ENCODE measurements around the gene TRAPPC11. TPM values are rescaled to one million over a fixed set of nuclear protein-coding genes. Genes with fewer than 3 reads are reported as not detected.

Gene TRAPPC11
- total RNA-seq, 1 donor from 2014 or later: 32.8 TPM

- DNase-seq (ENCODE audit: low read depth, low spot score): no peak
These were observed 21.6 kb upstream of the TRAPPC11 start for GRCh38 chr4:183637461-183637860.

DNA sequence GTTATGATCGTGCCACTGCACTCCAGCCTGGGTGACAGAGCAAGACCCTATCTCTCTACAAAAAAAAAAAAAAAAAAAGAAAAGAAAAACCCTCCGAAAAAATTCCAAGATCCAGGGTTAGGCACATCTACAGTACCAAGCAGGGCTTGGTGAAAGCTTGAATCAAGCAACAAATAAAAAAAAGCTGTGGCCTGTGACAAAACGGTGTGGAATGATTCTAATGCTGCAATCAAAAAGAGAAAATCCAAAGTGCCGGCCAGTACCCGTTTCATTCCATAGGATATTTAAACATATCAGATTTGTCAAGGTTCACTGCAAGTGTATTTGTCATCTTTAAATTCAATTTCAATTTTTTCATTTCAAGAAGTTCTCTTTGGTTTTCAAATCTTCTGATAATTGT, 20.7 kb upstream of the TRAPPC11 start:
- no peak for DNase-seq (ENCODE audit: low read depth, low spot score)

DNA sequence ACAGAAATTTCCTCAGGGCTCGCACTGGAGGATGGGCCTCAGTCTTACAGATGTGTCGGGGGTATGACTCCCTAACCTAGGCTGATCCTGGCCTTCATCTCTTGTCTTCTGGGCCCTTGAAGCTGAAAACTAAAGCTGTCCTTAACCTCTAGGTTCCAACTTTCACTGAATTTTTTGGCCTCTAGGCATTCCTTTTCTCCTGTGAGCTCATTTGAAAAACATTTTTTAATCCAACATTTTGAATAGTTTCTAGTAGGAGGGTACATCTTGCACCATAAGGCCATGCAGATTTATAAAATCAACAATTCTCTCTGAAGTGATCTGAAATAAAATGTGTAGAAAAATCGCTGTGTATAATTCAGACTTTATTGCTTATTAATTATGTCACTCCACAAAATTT, 19.8 kb upstream of the TRAPPC11 start:
- DNase-seq (ENCODE audit: low read depth, low spot score): no peak

GRCh38 chr4:183645326-183645725, 13.8 kb upstream of the TRAPPC11 start:
- DNase-seq (ENCODE audit: low read depth, low spot score): no peak

GRCh38 chr4:183657564-183657963, 1.5 kb upstream of the TRAPPC11 start:
- no peak for DNase-seq (ENCODE audit: low read depth, low spot score)

DNA sequence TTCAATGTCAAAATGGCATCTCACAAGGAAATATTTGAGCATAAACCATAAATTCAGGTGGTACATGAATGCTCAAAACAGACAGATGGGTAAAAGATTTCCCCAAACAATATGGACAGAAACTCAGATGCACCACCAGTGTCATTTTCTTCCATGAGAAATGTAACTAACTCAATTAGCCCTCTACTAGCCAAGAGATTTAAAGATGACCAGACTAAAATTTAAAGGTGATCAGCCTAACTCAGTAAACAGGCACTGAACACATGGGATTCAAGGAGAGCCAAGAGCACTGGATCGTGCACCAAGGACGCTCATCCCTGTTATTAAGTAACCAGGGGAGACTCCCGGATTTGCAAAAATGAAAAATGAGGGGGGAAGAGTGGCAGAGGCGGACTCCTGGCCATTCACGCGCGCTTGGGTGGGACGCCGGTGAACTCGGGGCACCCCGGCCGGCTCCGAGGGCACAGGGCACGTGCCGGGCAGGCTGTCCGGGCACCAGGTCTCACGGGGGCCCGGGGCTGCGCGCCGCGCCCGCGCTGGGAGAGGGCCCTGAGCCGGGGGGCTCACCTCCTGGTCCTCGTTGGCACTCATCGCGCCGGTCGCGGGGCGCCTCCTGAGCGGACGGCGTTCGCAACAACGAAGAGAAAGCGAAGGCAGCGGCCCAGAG, 598 bp upstream of the TRAPPC11 start:
- DNase-seq (ENCODE audit: low read depth, low spot score): no peak

GRCh38 chr4:183659872-183660242, 764 bp downstream of the TRAPPC11 start:
- DNase-seq (ENCODE audit: low read depth, low spot score): no peak

DNA sequence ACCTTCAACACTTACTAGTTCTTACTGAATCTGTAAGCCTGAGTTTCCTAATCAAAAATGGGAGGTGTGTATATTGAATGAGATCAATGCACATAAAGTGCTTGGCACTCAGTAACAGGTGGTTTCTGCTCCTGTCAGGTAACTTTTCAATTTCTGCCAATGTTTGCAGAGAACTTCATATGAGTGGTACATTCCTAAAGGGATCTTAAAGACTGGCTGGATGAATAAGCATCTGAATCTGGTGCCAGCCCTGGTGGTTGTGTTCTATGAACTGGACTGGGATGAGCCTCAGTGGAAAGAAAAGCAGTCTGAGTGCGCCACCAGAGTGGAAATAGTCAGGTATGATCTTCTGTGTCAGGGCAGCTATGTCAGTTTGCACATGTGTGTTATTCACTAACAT, 7.0 kb downstream of the TRAPPC11 start:
- DNase-seq (ENCODE audit: low read depth, low spot score): no peak

GRCh38 chr4:183670251-183670650, 11.2 kb downstream of the TRAPPC11 start:
- DNase-seq (ENCODE audit: low read depth, low spot score): no peak

DNA sequence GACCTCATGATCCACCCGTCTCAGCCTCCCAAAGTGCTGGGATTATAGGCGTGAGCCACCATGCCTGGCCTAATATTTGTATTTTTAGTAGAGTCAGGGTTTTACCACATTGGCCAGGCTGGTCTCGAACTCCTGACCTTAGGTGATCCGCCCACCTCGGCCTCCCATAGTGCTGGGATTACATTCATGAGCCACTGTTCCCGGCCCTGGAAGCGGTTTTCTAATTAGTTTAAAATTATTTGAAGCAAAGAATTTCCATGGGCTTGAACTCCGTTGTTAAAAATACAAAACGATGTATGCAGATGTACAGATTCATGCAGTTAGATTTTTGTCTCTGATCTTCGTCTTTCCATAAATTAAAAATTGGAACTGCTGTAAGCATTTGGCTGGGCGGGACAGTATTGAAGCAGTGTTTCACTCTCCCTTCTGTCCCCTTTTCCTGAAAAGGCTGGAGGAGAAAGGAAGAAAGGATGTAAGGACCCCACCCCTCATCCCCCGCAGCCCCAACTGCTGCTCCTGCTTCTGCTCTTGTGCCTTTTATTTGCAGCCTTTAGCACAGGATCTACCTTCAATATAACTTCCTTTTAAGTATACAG, 12.0 kb downstream of the TRAPPC11 start:
- no peak for DNase-seq (ENCODE audit: low read depth, low spot score)

DNA sequence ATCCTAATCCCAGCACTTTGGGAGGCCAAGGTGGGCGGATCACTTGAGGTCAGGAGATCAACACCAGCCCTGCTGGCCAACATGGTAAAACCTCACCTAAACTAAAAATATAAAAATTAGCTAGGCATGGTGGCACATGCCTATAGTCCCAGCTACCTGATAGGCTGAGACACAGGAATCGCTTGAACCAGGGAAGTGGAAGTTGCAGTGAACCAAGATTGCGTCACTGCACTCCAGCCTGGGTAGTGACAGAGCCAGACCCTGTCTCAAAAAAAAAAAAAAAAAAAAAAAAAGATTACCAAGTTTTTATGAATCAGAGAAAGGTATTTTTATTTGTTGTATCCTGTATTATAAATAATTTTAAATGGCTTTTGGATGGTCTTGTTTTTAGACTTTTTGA, 15.1 kb downstream of the TRAPPC11 start:
- DNase-seq (ENCODE audit: low read depth, low spot score): no peak

DNA sequence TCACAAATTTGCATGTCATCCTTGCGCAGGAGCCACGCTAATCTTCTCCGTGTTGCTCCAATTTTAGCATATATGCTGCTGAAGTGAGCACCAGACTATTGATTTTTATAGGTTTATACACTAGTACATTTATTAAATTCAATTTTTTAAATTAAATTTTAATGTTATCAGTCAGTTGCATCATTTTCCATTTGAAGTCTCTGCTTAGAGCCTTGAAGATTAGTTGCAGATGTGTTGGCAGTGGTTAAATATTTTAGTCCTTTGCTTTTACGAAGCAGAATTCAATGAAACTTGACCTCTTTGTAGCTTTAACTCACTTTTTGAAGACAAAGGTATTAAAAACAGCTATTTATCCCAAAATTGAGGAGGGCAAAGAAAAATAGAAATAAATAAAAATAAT, 16.5 kb downstream of the TRAPPC11 start:
- no peak for DNase-seq (ENCODE audit: low read depth, low spot score)

DNA sequence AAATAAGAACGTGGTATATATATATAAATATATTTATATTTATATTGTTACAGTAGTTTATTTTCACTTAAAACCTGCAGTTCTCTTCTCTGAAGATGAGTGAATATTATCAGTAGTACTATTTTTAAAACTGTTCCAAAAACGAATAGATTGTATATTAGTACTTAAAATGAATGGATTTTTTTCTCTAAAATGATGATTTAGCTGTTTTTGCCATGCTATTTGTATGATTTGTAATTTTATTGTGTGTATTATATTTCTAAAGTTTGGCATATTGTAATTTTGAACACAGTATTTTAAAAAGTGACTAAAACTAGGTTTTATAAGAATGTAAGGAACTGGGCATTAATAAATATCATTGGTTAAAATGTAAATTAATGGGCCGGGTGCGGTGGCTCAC, 22.0 kb downstream of the TRAPPC11 start:
- DNase-seq (ENCODE audit: low read depth, low spot score): no peak

DNA sequence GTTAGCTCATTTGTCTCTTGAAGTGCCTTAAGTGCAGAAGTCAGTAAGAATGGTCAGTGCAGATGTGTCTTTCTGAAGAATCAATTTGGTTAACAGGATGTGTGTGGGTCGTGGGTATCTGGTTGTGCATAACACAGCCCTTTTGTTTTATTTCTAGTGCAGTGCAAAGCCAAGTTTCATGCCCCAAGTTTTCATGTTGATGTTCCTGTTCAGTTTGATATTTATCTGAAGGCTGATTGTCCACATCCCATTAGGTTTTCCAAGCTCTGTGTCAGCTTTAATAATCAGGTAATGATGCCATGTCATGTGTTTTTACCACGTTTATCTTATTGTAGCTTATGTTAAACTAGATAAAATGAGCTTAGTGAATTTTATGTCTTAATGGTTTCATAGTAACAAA, 27.4 kb downstream of the TRAPPC11 start:
- no peak for DNase-seq (ENCODE audit: low read depth, low spot score)

DNA sequence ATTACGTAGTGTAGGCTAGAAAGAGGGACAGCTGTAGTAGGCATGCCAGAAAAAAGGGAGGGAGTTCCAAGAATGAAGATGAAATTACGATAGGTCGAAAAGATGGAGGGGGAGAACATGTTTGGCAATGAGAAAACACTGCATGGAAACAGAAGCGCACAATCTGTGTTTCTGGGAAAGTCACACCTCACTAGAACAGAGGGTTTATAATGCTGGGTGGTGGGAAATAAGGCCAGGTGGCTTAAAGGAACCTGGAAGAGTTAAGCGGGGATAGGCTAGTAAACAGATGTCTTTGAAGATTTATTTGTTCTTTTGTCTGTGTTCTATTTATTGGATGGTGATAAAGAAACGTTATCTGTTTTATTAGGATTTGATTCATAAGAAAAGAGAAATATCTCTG, 29.1 kb downstream of the TRAPPC11 start:
- DNase-seq (ENCODE audit: low read depth, low spot score): no peak

DNA sequence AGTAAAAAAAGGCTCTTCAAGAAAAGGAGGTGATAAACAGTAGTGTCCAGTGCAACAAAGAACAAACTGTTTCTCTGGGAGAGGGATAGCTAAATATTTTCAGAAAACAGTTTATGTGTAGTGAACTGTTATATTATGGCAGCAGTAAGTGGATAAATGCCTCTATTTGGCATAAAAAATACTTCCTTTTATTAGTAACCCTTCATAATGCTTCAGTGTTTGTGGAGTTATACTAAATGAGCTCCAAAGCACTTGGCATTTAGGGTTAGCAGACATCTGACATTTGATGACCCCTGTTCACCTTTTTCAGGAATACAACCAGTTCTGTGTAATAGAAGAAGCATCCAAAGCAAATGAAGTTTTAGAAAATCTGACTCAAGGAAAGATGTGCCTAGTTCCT, 31.9 kb downstream of the TRAPPC11 start:
- DNase-seq (ENCODE audit: low read depth, low spot score): no peak

DNA sequence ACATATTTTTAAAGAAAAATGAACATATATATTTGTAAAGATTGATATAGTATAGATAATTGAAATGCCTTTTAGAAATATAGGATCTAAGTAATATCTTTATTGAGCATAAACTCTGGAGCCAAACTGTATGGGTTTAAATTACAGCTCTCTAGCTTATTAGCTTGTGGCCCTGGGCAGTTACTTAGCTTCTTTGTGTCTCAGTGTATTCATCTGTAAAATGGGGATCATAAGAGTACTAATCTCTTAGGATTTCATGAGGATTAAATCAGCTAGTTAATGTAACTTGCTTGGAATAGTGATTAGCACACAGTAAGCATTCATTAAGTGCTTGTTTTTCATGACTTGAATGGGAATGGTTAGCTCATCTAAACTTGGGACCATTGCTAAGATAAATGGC, 32.8 kb downstream of the TRAPPC11 start:
- DNase-seq (ENCODE audit: low read depth, low spot score): no peak

DNA sequence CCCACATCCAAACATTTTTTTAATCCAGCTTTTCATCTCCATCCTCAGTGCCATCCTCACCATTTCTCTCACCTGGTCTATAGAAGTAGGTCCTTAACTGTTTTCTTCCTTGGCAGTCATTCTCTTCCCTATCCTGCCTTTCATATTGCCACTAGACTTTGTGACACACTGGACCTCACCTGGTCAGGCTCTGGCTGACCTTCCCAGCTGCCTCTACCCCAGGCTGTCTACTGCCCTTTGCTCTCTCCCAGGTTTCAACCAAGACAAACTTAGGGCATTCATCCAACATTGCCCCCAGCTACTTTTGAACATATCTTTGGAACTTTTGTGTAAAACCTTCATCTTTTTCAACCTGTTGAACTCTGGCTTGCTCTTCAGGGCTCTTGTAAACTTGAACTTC, 39.8 kb downstream of the TRAPPC11 start:
- no peak for DNase-seq (ENCODE audit: low read depth, low spot score)

DNA sequence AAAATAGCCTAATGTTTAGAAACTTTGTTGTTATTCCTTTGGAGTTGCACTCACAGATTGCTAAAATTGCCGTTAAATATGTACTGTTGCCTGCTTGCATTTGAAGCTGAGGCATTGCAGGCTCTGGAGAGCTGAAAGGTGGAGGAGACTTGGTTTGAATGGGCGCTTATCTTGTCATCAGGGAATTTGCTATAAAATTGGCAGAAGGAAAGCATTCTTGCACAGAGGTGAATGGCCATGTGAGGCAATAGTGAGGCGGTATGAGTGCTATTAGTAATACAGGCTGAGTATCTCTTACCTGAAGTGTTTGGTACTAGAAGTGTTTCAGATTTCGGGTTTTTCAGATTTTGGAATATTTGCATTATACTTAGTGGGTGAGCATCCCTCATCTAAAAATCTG, 41.3 kb downstream of the TRAPPC11 start:
- no peak for DNase-seq (ENCODE audit: low read depth, low spot score)

- no peak for DNase-seq (ENCODE audit: low read depth, low spot score)
These were observed 43.4 kb downstream of the TRAPPC11 start for GRCh38 chr4:183702492-183702891.

GRCh38 chr4:183714626-183715025, 55.5 kb downstream of the TRAPPC11 start:
- DNase-seq (ENCODE audit: low read depth, low spot score): no peak

DNA sequence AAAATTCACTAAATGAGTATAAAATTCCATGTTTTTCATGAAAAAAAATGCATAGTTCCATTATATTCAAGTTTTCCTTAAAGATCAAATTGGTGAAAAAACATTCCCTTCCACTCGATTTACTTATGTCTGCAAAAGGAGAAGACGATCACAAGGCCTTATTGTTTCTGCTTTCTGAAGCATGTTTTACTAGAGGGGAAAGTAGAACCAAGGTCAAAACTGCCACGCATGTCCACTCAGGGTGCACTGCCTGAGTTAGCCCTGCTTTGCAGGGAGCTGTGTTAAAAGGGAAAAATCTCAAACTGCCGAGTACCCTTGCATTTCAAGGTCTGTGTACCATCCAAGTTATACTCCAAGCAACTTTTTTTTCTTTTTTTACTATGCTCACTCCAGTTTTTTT, 57.2 kb downstream of the TRAPPC11 start:
- DNase-seq (ENCODE audit: low read depth, low spot score): no peak

DNA sequence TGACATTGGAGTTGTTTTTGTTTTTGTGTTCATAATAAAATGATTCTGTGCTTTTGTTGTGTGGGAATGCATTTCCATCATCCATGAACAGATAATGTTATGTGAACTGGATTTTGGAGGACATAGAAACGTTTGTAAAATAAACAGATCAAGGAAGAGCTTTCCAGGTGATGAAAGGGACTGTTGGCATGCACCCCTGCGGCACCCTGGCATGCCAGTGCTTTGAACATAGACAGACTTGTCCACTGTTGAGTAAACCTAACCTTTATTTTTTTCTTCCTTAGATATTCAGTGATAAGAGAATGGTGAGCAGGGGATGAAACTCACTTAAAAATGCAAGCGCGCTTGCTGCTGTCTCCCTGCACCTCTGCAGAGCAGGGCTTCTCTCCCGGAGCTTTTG, 59.8 kb downstream of the TRAPPC11 start:
- DNase-seq (ENCODE audit: low read depth, low spot score): no peak
